Left renal cortex interstitium (tissue), 4 donors: ENCODE results near the gene SYCE3. TPM values are rescaled to one million over a fixed set of nuclear protein-coding genes. Genes with fewer than 3 reads are reported as not detected.

Source experiments
- DNase-seq, 4 donors: peaks; one replicate each; pipeline ENCODE4 v3.0.0-alpha.2; 2013; ENCODE audit warnings: low read depth in 4 of 4, low spot score in 2 of 4, missing footprints in 1 of 4
- polyA plus RNA-seq, 4 donors: library from polyadenylated mRNA; unstranded; fragments of 120-200 nt; gene quantifications; one replicate each; pipeline ENCODE4 v1.2.1, GENCODE V29; 2013; ENCODE audit not compliant: insufficient read length in 4 of 4

SYCE3 gene
- polyA plus RNA-seq, 4 donors: 0.43 TPM; not detected in 3

- no peak for DNase-seq
These were observed 14.3 kb upstream of the SYCE3 start for GRCh38 chr22:50576806-50577696.

- no peak for DNase-seq
These were observed 13.4 kb upstream of the SYCE3 start for GRCh38 chr22:50576070-50576469.

GRCh38 chr22:50575426-50575941 is 12.8 kb upstream of the SYCE3 start:
- no peak for DNase-seq

- DNase-seq: no peak
These were observed 11.7 kb upstream of the SYCE3 start for GRCh38 chr22:50574383-50574755.

- DNase-seq: no peak
These were observed 11.0 kb upstream of the SYCE3 start for GRCh38 chr22:50573491-50574382.

GRCh38 chr22:50572965-50573364 is 10.2 kb upstream of the SYCE3 start:
- no peak for DNase-seq

- no peak for DNase-seq
These were observed 8.8 kb upstream of the SYCE3 start for GRCh38 chr22:50571264-50572175.

- no peak for DNase-seq
These were observed 8.1 kb upstream of the SYCE3 start for GRCh38 chr22:50570861-50571260.

GRCh38 chr22:50569896-50570535 is 7.3 kb upstream of the SYCE3 start:
- no peak for DNase-seq

GRCh38 chr22:50569041-50569459 is 6.3 kb upstream of the SYCE3 start:
- no peak for DNase-seq

- DNase-seq: no peak
These were observed 5.9 kb upstream of the SYCE3 start for GRCh38 chr22:50568626-50569025.

- no peak for DNase-seq
These were observed 5.1 kb upstream of the SYCE3 start for GRCh38 chr22:50567721-50568252.

- no peak for DNase-seq
These were observed 1.6 kb upstream of the SYCE3 start for GRCh38 chr22:50564289-50564688.

- no peak for DNase-seq
These were observed 868 bp upstream of the SYCE3 start for GRCh38 chr22:50563413-50564160.

- DNase-seq: no peak
These were observed 1.0 kb downstream of the SYCE3 start for GRCh38 chr22:50561401-50562358.

GRCh38 chr22:50560034-50560433 is 2.7 kb downstream of the SYCE3 start:
- DNase-seq: no peak

GRCh38 chr22:50556703-50557102 is 6.0 kb downstream of the SYCE3 start:
- DNase-seq: no peak

GRCh38 chr22:50553310-50553709 is 9.4 kb downstream of the SYCE3 start:
- DNase-seq: no peak
